SK-N-SH treated with all-trans-retinoic acid at 6 μM for 48 hours (cell line): ENCODE measurements around the gene NPY1R.

Experiments used
- ARNTL ChIP-seq: fragments of 450-650 bp; formaldehyde crosslinking; IDR thresholded peaks from 2 replicates; pipeline ENCODE4 v1.5.0; 2020; ENCODE audit warnings: low read depth, mild to moderate bottlenecking, moderate library complexity, borderline replicate concordance
- ISL1 ChIP-seq: fragments of 250-450 bp; sonication (Bioruptor Pico); IDR thresholded peaks from 2 replicates; pipeline ENCODE4 v2.1.2; 2022; ENCODE audit warnings: mild to moderate bottlenecking, moderate library complexity
- PATZ1 ChIP-seq: fragments of 250-450 bp; sonication (Bioruptor Pico); IDR thresholded peaks from 2 replicates; pipeline ENCODE4 v1.8.0; 2020; ENCODE audit warnings: mild to moderate bottlenecking, moderate library complexity, borderline replicate concordance
- PPARA ChIP-seq: fragments of 250-450 bp; sonication (Bioruptor Pico); IDR thresholded peaks from 2 replicates; pipeline ENCODE4 v1.5.0; 2020; ENCODE audit warnings: mild to moderate bottlenecking, borderline replicate concordance
- RARB ChIP-seq: fragments of 250-450 bp; sonication (Bioruptor Pico); IDR thresholded peaks from 2 replicates; pipeline ENCODE4 v1.8.0; 2021; ENCODE audit warnings: mild to moderate bottlenecking, moderate library complexity
- TOX ChIP-seq: fragments of 250-450 bp; sonication (Bioruptor Pico); IDR thresholded peaks from 2 replicates; pipeline ENCODE4 v1.8.0; 2021; ENCODE audit warnings: mild to moderate bottlenecking, moderate library complexity, borderline replicate concordance
- ZFP30 ChIP-seq: fragments of 450-650 bp; formaldehyde crosslinking; IDR thresholded peaks from 2 replicates; pipeline ENCODE4 v1.5.0; 2022; ENCODE audit warnings: mild to moderate bottlenecking, moderate library complexity
- ZNF8 ChIP-seq: fragments of 450-650 bp; formaldehyde crosslinking; IDR thresholded peaks from 2 replicates; pipeline ENCODE4 v1.5.0; 2020; ENCODE audit warnings: mild to moderate bottlenecking, moderate library complexity
- TF ChIP-seq, protein P1 (sequence below): fragments of 250-450 bp; sonication (Bioruptor Pico); IDR thresholded peaks from 2 replicates; pipeline ENCODE4 v1.8.0; 2021; ENCODE audit warnings: low read depth, mild to moderate bottlenecking, moderate library complexity, borderline replicate concordance

- no peak for TF ChIP-seq PATZ1 (CRISPR knock-in tag)
- no peak for TF ChIP-seq RARB (CRISPR knock-in tag)
- TF ChIP-seq ARNTL: no peak
- TF ChIP-seq ISL1 (CRISPR knock-in tag): no peak
- no peak for TF ChIP-seq ZFP30 (CRISPR knock-in tag)
- TF ChIP-seq, protein P1, sequence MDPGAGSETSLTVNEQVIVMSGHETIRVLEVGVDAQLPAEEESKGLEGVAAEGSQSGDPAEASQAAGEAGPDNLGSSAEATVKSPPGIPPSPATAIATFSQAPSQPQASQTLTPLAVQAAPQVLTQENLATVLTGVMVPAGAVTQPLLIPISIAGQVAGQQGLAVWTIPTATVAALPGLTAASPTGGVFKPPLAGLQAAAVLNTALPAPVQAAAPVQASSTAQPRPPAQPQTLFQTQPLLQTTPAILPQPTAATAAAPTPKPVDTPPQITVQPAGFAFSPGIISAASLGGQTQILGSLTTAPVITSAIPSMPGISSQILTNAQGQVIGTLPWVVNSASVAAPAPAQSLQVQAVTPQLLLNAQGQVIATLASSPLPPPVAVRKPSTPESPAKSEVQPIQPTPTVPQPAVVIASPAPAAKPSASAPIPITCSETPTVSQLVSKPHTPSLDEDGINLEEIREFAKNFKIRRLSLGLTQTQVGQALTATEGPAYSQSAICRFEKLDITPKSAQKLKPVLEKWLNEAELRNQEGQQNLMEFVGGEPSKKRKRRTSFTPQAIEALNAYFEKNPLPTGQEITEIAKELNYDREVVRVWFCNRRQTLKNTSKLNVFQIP: no peak
- no peak for TF ChIP-seq ZNF8
- no peak for TF ChIP-seq PPARA (CRISPR knock-in tag)
- no peak for TF ChIP-seq TOX (CRISPR knock-in tag)
These were observed at the start of gene NPY1R for GRCh38 chr4:163332526-163333406.
